Transverse colon (tissue), 4 donors: ENCODE data around the gene LGALS7. TPM values are rescaled to one million over a fixed set of nuclear protein-coding genes. Genes with fewer than 3 reads are reported as not detected.

ENCODE experiments used
- DNase-seq: peaks from one replicate; pipeline ENCODE4 v3.0.0-alpha.2; 2019
- H3K27ac ChIP-seq, 4 donors: fragments of 200-600 bp; sonication (generic); 2 replicates each; pipeline ENCODE4 v1.5.1; 2016 to 2018; ENCODE audit warnings: inconsistent platforms in 4 of 4
- H3K27me3 ChIP-seq: fragments of 200-600 bp; sonication (generic); 2 replicates; pipeline ENCODE4 v1.5.1; 2017; ENCODE audit warnings: inconsistent platforms
- H3K36me3 ChIP-seq, 4 donors: fragments of 200-600 bp; sonication (generic); 2 replicates each; pipeline ENCODE4 v1.5.1; 2017 to 2019; ENCODE audit warnings: inconsistent platforms in 4 of 4
- H3K4me1 ChIP-seq, 4 donors: fragments of 200-600 bp; sonication (generic); 2 replicates each; pipeline ENCODE4 v1.5.1; 2017 to 2020; ENCODE audit warnings: inconsistent platforms in 4 of 4
- H3K4me3 ChIP-seq, 4 donors: fragments of 200-600 bp; sonication (generic); 1 replicate in 1 of 4; 2 replicates in 3 of 4; pipeline versions ENCODE4 v1.5.1 to v1.6.1; 2017 to 2019; ENCODE audit warnings: inconsistent platforms in 4 of 4
- H3K9me3 ChIP-seq, 2 donors: fragments of 200-600 bp; sonication (generic); 2 replicates each; pipeline ENCODE4 v1.5.1; 2017 to 2019; ENCODE audit warnings: inconsistent platforms in 2 of 2
- CTCF ChIP-seq, 5 experiments: fragments of 200-600 bp in 3 of 5; fragments of 450-650 bp in 2 of 5; sonication (generic) in 3 of 5; IDR thresholded peaks; 1 replicate in 2 of 5; 2 replicates in 3 of 5; pipeline ENCODE4 v1.5.1; 2016 to 2017; ENCODE audit warnings: antibody characterized with exemption in 5 of 5, inconsistent platforms in 3 of 5, mild to moderate bottlenecking in 2 of 5, moderate library complexity in 1 of 5
- EP300 ChIP-seq: sonication (generic); formaldehyde crosslinking; IDR thresholded peaks from one replicate; pipeline ENCODE4 v1.6.1; 2017; ENCODE audit warnings: antibody characterized with exemption, low read depth
- POLR2A ChIP-seq: fragments of 450-650 bp; IDR thresholded peaks from one replicate; pipeline ENCODE4 v1.6.1; 2016; ENCODE audit warnings: antibody characterized with exemption, mild to moderate bottlenecking, moderate library complexity
- POLR2AphosphoS5 ChIP-seq, 3 donors: sonication (generic); formaldehyde crosslinking; IDR thresholded peaks; one replicate each; pipeline ENCODE4 v1.6.1; 2016; ENCODE audit warnings: antibody characterized with exemption in 3 of 3
- WGBS, 2 donors: methylation state at CpG; one replicate each; pipeline ENCODE4 v1.1.5; 2018; ENCODE audit warnings: low coverage in 1 of 2; 5-methylcytosine and 5-hydroxymethylcytosine counted together
- in situ Hi-C, 4 donors: fragments of 200-750 bp; cut with MboI; loops; one replicate each; pipeline versions ENCODE4 v1.15.0 to v1.15.1; 2017; ENCODE audit warnings: low sequenced_read_pairs in 3 of 4, low pct_ligation_motif_present in 1 of 4, low pct_unique_long_range_greater_than_20kb in 1 of 4
- intact Hi-C: fragments of 100-400 bp; cut with DNase I; formaldehyde crosslinking; loops from one replicate; pipeline ENCODE4 v1.15.1; 2023; ENCODE audit warnings: low total_unique reads
- total RNA-seq, 4 donors: library from RNA; depleted of rRNA; stranded (reverse); fragments of >200 nt; gene quantifications; one replicate each; pipeline ENCODE4 v1.1.0, GENCODE V29; 2016

Gene LGALS7
- total RNA-seq, 4 donors from 2014 or later: not detected

- intact Hi-C loops (no loop called here), in situ Hi-C loops (no loop called here)
- Histone ChIP-seq H3K4me3 (no peak overlapping the region), H3K9me3 (no peaks in the 10 kb centered on the region), H3K36me3 (peaks cover 0 to 4% (median 0%) of the 10 kb centered on the region in 4 donors), H3K4me1 (peaks cover 0 to 6% (median 6%) of the 10 kb centered on the region in 4 donors), H3K27me3 (no peaks in the 10 kb centered on the region), H3K27ac (no peak overlapping the region)
- DNase-seq: no peak
- no peak for TF ChIP-seq CTCF (IDR thresholded peaks at IDR 0.05)
- no peak for TF ChIP-seq POLR2AphosphoS5 (IDR thresholded peaks at IDR 0.05)
- TF ChIP-seq EP300: no peak
- TF ChIP-seq POLR2A: no peak
- WGBS, 2 donors: 50 to 59% methylated on average over 2 of the region's 2 CpGs
These were observed 22.8 kb upstream of the LGALS7 start for GRCh38 chr19:38796154-38796553.

- no peak overlapping the region for H3K27ac ChIP-seq
- no peak overlapping the region for H3K4me3 ChIP-seq
- no peak for TF ChIP-seq CTCF (IDR thresholded peaks at IDR 0.05)
- no peak for TF ChIP-seq POLR2A
- TF ChIP-seq EP300: no peak
- no peak for TF ChIP-seq POLR2AphosphoS5 (IDR thresholded peaks at IDR 0.05)
- H3K27me3 ChIP-seq: no peaks in the 10 kb centered on the region
- intact Hi-C loops (no loop called here), in situ Hi-C loops (no loop called here)
- DNase-seq: no peak
- WGBS, 2 donors: 82 to 94% methylated on average over 4 of the region's 4 CpGs
- peaks cover 0 to 4% (median 0%) of the 10 kb centered on the region in 4 donors for H3K36me3 ChIP-seq
- H3K4me1 ChIP-seq: peaks cover 0 to 6% (median 6%) of the 10 kb centered on the region in 4 donors
- no peaks in the 10 kb centered on the region for H3K9me3 ChIP-seq
These were observed 22.2 kb upstream of the LGALS7 start for GRCh38 chr19:38795549-38795948.

GRCh38 chr19:38793671-38794070 is 20.4 kb upstream of the LGALS7 start:
- no peak overlapping the region for H3K27ac ChIP-seq
- no peaks in the 10 kb centered on the region for H3K36me3 ChIP-seq
- no peak overlapping the region for H3K4me3 ChIP-seq
- in situ Hi-C loops: no loop called here
- WGBS, 2 donors: 83 to 95% methylated on average over 1 to 5 of the region's 5 CpGs
- peaks cover 0 to 6% (median 6%) of the 10 kb centered on the region in 4 donors for H3K4me1 ChIP-seq
- intact Hi-C loops: no loop called here
- DNase-seq: no peak
- no peaks in the 10 kb centered on the region for H3K9me3 ChIP-seq
- TF ChIP-seq POLR2A: no peak
- no peak for TF ChIP-seq EP300
- no peak for TF ChIP-seq CTCF (IDR thresholded peaks at IDR 0.05)
- no peak for TF ChIP-seq POLR2AphosphoS5 (IDR thresholded peaks at IDR 0.05)
- H3K27me3 ChIP-seq: no peaks in the 10 kb centered on the region

- 76 to 81% methylated on average over 7 to 8 of the region's 8 CpGs for WGBS, 2 donors
- DNase-seq: no peak
- in situ Hi-C loops (no loop called here), intact Hi-C loops (no loop called here)
- peaks cover 0 to 6% (median 6%) of the 10 kb centered on the region in 4 donors for H3K4me1 ChIP-seq
- H3K27ac ChIP-seq: no peak overlapping the region
- H3K36me3 ChIP-seq: no peaks in the 10 kb centered on the region
- no peaks in the 10 kb centered on the region for H3K27me3 ChIP-seq
- TF ChIP-seq POLR2A (no peak), POLR2AphosphoS5 (IDR thresholded peaks at IDR 0.05) (no peak), EP300 (no peak), CTCF (IDR thresholded peaks at IDR 0.05) (no peak)
- H3K9me3 ChIP-seq: no peaks in the 10 kb centered on the region
- no peak overlapping the region for H3K4me3 ChIP-seq
These were observed 19.9 kb upstream of the LGALS7 start for GRCh38 chr19:38793177-38793576.
